ENCODE results near the gene TPM4. TPM values are rescaled to one million over a fixed set of nuclear protein-coding genes. Genes with fewer than 3 reads are reported as not detected.

Gene TPM4
- total and polyA plus RNA-seq, 2 of the 8 experiments (the other 6 are each of a cell fraction or from before 2014, with no cell fraction given): 160 to 359 TPM

DNA sequence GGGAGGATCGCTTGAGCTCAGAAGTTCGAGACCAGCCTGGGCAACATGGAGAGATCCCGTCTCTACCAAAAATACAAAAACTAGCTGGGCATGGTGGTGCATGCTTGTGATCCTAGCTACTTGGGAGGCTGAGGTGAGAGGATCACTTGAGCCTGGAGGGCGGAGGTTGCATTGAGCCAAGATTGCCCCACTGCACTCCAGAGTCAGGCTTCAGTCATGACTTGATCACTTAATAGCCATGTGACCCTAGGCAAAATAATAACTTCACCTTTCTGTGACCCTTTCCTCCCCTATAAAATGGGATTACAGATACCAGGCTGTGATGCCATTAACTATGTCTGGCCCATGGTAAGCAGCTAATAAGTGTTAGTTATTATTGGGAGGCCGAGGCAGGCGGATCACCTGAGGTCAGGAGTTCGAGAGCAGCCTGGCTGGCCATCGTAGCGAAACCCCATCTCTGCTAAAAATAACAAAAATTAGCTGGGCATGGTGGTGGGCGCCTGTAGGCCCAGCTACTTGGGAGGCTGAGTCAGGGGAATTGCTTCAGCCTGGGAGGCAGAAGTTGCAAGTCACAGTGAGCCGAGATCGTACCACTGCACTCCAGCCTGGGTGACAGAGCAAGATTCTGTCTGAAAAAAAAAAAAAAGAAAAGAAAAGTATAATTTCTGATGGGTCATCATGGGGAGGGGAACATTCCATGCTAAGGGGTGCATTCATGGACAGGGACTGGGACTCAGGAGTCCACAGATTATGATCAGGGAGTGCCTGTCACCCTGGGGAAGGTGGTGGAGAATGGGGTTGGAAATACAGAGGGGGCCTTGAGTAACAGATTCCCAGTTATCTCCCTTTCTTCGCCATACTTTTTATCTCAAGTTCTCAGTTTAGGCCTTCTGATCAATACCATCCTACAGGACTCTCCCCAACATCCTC is 15.5 kb downstream of the TPM4 start (continued):
- TF ChIP-seq POU5F1 (IDR thresholded peaks at IDR 0.05; ENCODE audit: low read depth, low read length) (no peak), CEBPB (IDR thresholded peaks at IDR 0.05; ENCODE audit: low read depth, low read length) (no peak), NRF1 (IDR thresholded peaks at IDR 0.05; ENCODE audit: low read depth, low read length) (no peak), POLR2AphosphoS5 (IDR thresholded peaks at IDR 0.05; ENCODE audit: low read depth, low read length) (no peak)
